HL-60 (cell line): ENCODE data around the gene SUPT3H.

Experiments
- CTCF ChIP-seq: IDR thresholded peaks from one replicate; pipeline ENCODE4 v1.5.1; 2011; ENCODE audit warnings: low read length, control low read depth, inconsistent platforms; ENCODE audit not compliant: insufficient read depth
- POLR2AphosphoS5 ChIP-seq: IDR thresholded peaks from 2 replicates; pipeline ENCODE4 v1.6.1; 2012; ENCODE audit warnings: low read depth

GRCh38 chr6:45351667-45352066 is 26.1 kb downstream of the SUPT3H start:
- TF ChIP-seq CTCF (no peak), POLR2AphosphoS5 (no peak)
